Measurements from ENCODE around the gene GNL1.

GRCh38 chr6:30562470-30563425 lies 6.5 kb upstream of the GNL1 start:
- peak in 1 of 2 donors; percentile 45 for TF ChIP-seq GABPA (IDR thresholded peaks at IDR 0.05 in 1 of 2, conservative IDR thresholded peaks at IDR 0.05 in 1 of 2)
- TF ChIP-seq, protein P1, sequence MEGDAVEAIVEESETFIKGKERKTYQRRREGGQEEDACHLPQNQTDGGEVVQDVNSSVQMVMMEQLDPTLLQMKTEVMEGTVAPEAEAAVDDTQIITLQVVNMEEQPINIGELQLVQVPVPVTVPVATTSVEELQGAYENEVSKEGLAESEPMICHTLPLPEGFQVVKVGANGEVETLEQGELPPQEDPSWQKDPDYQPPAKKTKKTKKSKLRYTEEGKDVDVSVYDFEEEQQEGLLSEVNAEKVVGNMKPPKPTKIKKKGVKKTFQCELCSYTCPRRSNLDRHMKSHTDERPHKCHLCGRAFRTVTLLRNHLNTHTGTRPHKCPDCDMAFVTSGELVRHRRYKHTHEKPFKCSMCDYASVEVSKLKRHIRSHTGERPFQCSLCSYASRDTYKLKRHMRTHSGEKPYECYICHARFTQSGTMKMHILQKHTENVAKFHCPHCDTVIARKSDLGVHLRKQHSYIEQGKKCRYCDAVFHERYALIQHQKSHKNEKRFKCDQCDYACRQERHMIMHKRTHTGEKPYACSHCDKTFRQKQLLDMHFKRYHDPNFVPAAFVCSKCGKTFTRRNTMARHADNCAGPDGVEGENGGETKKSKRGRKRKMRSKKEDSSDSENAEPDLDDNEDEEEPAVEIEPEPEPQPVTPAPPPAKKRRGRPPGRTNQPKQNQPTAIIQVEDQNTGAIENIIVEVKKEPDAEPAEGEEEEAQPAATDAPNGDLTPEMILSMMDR (IDR thresholded peaks at IDR 0.05; ENCODE audit: low read depth, low read length, missing input control) = no peak
- peak; percentile 84 for TF ChIP-seq SP1 (IDR thresholded peaks at IDR 0.05)
- TF ChIP-seq RAD21 (IDR thresholded peaks at IDR 0.05) = no peak
- TF ChIP-seq JUND (IDR thresholded peaks at IDR 0.05) = no peak
